HG03439 (cell line): ENCODE results near the gene VPS4A.

Source experiments
- ATAC-seq: cut with Tn5 transposase; IDR thresholded peaks from one replicate; pipeline ENCODE4 v1.9.1; 2021; ENCODE audit warnings: mild to moderate bottlenecking, moderate library complexity; ENCODE audit not compliant: unreplicated experiment

VPS4A gene

DNA sequence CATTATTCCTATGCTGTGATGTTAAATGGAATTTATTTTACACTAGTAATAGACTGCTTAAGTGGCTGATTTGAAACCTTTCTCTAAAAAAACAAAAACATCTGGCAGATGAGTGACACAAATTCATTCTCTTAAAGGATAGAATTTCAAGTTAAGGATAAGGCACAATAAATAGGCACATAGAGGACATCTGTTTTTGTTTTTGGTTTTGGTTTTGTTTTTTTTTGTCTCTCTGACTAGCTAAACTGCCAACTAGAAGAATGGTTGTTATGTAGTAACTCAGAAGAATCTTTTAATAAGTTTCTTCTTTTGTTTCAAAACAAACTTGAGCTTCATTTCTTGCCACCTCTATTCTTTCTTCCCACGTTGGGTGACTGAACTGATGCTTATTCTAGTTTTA lies 5.1 kb upstream of the VPS4A start:
- ATAC-seq = no peak

DNA sequence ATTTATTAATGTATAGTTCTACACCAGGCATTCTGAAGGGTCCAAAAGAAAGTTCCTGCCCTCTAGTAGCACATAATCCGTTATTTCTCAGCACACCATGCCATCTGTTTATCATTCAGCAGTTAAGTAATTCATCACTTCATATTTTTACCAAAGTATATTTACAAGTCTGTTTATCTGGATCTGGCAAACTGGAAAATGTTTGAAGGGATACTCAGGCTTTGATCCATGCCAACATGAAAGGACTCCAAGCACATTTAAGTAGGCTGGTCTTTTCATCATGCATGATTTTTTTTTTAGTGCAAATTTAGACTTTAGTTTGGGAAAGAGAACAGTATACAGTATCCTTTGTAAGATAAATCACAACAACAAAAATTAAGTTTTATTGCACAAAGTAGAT lies 4.1 kb upstream of the VPS4A start:
- no peak for ATAC-seq

DNA sequence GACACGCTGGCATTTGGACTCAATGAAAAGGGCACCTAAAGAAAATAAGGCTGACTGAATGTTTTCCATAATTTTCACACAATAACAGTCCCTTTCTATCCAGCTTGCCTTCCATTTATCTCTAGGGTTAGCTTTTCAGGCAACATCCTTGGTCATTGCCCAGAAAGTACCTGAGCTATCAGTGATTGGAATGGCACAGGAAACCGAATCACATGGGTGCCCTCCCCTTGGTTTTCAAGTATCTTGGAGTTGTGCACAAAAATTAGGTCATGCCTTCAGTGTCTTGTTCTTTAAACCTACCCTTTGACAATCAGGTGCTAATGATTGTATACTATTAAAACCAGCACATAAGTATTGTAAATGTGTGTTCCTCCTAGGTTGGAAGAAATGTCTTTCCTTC lies 3.3 kb upstream of the VPS4A start:
- no peak for ATAC-seq

DNA sequence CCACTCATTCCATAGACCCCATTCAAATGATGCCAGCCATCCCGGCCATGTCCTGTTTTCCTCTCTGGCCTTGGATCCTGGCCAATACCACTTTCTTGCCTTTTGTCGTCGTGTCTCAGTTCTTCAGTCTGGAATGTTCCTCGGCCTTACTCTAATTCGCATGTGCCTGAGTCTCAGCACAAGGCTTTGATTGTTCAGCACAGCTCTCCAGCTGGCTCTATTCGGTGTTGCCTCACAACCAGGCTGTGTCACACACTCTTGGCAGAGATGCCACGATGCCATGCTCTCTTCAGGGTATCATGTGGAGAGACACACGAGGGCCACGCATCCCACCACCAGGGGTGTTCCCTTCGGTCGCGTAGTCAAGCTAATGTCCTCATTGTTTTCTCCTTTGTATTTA lies 1.8 kb upstream of the VPS4A start:
- ATAC-seq = no peak

GRCh38 chr16:69311533-69312387 lies 610 bp downstream of the VPS4A start:
- peak; percentile 55 for ATAC-seq

- no peak for ATAC-seq
Observed at GRCh38 chr16:69313469-69313868, 2.3 kb downstream of the VPS4A start.

- ATAC-seq = no peak
Observed at GRCh38 chr16:69314534-69314933, 3.4 kb downstream of the VPS4A start.

- no peak for ATAC-seq
Observed at GRCh38 chr16:69315486-69316311, 4.5 kb downstream of the VPS4A start.

DNA sequence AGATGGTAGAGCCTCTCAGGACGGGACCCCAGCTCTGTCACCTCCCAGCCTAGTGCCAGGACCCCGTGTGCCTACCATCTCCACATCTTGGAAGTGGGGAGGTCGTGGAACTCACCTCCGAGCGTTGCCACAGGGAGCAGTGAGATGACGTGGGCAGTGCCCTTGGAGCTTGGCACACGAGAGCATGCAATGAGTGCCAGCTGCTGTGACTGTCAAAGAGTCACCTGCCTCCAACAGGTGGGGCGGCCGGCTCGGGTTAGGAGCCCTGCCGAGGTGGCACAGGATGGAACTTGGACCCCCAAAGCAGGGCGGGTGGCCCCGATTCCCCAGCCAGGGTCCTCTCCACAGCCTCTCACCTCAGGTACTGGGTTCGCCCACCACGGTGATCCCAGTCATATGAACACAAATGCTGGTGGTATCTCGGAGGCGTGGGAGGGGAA lies 5.5 kb downstream of the VPS4A start:
- no peak for ATAC-seq

DNA sequence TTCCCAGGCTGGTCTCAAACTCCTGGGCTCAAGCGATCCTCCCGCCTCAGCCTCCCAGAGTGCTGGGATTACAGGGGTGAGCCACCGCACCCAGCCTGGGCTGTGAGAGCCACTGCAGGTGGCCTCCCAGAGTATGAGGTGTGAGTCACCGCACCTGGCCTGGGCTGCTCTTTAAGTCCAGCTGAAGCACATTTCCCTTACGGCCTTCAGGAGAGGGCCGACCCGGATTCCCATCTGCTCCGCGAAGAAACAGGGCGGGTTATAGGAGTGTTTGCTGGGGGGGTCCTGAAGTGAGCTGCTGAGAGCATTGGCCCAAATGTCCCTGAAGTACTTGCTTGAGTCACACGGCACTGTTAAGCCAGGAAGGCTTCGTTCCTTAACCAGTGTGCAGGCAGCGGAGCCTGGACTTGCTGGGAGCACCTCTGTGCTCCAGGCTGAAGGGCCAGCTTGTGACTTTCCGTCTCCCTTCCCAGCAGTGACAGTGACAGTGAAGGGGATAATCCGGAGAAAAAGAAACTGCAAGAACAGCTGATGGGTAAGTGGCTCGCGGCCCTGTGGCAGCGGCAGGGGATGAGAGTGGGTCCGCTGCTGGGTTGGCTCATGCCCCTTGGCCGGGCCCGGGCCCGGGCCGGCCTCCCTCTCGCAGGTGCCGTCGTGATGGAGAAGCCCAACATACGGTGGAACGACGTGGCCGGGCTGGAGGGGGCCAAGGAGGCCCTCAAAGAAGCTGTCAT lies 7.2 kb downstream of the VPS4A start:
- no peak for ATAC-seq

- ATAC-seq = no peak
Observed at GRCh38 chr16:69318911-69319289, 7.8 kb downstream of the VPS4A start.

- no peak for ATAC-seq
Observed at GRCh38 chr16:69319381-69319780, 8.2 kb downstream of the VPS4A start.

DNA sequence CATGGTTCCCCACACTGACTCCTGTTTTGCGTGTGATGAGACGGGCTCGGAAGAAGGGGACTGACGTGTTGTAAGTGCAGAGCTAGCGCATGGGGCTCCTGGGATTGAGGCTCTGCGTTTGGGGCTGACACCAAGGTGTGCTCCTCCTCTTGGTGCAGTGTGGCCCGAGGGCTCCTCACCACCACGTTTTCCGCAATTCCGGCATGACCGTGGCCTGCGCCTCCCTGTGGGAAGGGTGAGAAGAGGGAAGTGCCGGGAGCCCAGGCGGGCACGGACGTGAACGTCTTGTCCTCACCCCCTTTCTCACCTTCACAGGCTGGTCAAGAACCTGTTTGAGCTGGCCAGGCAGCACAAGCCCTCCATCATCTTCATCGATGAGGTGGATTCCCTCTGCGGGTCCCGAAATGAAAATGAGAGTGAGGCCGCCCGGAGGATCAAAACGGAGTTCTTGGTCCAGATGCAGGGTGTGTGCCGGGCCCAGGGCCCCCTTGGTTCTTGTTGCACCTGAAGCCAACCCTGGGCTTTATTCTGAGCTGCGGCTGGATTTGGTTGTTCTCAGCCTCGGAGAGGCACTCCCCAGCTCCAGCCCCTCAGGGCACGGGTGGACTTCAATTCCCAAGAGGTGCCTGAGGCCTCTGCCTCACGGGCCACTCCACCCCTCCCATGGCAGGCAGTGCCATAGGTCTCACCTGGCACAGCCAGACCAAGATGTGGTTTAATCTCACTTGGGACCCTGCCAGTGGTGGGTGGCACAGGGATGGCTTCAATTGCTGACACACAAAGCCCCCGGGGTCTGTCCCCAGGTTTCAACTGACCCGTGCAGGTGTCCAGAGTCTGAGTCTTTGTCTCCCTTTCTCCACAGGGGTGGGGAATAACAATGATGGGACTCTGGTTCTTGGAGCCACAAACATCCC lies 8.9 kb downstream of the VPS4A start:
- ATAC-seq = no peak

DNA sequence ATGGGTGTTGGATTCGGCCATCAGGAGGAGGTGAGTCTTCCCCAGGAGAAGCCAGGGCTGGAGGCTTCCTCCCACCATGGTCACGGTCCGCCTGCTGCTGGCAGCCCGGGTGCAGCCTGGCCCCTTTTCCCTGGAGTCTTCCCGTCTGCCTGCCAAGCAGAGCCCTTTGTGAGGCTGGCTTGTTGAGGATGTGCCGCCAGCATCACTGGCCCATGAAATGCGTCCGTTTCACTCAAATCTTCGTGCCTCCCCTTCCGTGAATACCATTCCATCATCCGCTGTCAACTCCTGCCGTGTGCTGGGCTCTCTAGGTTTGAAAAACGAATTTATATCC lies 9.6 kb downstream of the VPS4A start:
- ATAC-seq = no peak

DNA sequence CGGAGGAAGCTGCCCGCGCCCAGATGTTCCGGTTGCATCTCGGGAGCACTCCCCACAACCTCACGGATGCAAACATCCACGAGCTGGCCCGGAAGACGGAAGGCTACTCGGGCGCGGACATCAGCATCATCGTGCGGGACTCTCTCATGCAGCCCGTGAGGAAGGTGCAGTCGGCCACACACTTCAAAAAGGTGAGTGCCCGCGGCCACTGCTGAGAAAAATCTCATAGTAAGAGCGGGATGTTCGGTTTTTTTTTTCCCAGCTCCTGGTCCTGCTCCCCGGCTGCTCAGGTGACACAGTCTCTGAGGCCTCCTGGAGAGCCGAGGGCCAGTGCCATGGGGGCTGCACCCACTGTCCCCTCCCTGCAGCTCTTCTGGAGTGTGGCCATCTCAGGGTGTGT lies 9.9 kb downstream of the VPS4A start:
- ATAC-seq = no peak

- no peak for ATAC-seq
Observed at GRCh38 chr16:69322343-69322742, 11.2 kb downstream of the VPS4A start.

GRCh38 chr16:69323415-69323814 lies 12.3 kb downstream of the VPS4A start:
- ATAC-seq = no peak

- ATAC-seq = no peak
Observed at GRCh38 chr16:69324013-69324531, 12.9 kb downstream of the VPS4A start.

DNA sequence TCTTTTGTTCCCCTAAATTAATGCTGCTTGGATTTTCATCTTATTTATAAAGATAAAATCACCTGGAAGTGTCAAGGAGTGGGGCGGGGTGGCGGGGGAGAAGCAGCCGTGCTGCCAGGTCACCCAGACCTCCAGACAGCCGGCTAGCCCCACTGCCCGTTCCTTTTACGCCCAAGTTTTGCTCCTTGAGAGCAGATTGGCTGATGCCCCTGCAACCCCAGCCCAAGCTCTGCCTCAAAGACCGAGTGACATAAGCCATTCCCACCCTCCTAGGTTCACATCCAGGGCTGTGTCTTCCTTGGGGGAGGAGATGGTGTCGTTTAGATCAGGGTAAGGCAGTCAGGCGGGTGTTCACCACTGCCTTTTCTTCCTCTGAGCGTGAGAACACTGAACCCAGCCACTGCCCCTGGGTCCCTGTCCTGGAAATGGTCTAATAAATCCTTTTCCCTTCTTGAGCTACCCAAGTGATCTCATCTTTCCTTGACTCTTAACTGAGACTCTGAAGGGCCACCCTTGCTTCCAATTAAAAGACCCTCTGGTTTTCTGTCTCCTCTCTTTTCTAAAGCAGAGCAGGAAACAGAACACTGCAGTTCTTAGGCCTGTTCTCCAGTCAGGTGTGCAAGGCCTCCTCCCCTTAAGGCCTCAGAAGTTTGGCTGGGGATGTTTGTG lies 13.6 kb downstream of the VPS4A start:
- no peak for ATAC-seq

GRCh38 chr16:69325784-69326171 lies 14.6 kb downstream of the VPS4A start:
- ATAC-seq = no peak
